D721Med (cell line): Measurements from ENCODE around the gene CPEB1.
"Not testable (repeated sequence)": the region's sequence is repeated elsewhere in the genome, so short reads cannot be mapped to it uniquely, and the experiment has no call there.

ENCODE experiments used
- DNase-seq: peaks from one replicate; pipeline ENCODE4 v3.0.0; 2011; ENCODE audit warnings: low spot score; ENCODE audit not compliant: insufficient read length
- FAIRE-seq: peaks from 2 replicates; lab custom pipeline; 2011; peaks lifted over from hg19 to GRCh38; lab: Jason Lieb, UNC
- CTCF ChIP-seq: IDR thresholded peaks from 2 replicates; pipeline ENCODE4 v1.5.1; 2012; ENCODE audit warnings: mild to moderate bottlenecking, control low read depth; ENCODE audit not compliant: insufficient read depth; ENCODE audit errors: missing control alignments

The CPEB1 gene

DNA sequence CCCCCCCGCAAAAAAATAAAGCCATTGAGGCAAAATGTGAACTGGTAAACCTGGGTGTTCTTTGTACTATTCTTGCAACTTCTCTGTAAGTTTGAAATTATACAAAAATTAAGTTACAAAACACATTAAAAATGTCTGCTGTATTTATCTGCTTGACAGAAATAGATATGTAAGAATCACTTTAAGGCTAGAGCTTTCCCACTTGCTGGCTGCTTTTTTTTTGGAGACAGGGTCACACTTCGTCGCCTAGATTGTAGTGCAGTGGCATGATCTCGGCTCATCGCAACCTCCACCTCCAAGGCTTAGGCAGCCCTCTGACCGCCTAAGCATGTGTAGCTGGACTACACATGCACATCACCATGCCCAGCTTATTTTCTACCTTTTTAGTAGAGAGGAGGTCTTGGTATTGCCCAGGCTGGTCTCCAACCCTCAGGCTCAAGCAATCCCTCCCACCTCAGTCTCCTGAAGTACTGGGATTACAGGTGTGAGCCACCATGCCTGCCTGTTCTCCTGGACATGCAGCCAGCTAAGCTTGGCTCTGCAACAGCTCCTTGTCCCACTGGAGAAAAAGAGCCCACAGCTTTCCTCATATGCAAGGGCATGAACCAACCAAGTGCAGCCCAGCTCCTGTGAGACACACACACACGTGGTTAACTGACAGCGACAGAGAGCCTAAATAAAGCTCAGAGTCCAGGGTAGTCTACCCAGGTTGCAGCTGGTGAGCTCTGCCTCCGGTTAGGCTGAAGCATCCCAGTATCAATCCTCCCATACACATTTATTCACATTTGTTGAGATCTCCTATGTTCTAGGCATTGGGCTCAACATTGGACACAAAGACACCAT, 111.4 kb downstream of the CPEB1 start:
- no peak for FAIRE-seq
- no peak for TF ChIP-seq CTCF
- no peak for DNase-seq

GRCh38 chr15:82535151-82535550, 112.0 kb downstream of the CPEB1 start:
- not testable (repeated sequence) for DNase-seq, FAIRE-seq

DNA sequence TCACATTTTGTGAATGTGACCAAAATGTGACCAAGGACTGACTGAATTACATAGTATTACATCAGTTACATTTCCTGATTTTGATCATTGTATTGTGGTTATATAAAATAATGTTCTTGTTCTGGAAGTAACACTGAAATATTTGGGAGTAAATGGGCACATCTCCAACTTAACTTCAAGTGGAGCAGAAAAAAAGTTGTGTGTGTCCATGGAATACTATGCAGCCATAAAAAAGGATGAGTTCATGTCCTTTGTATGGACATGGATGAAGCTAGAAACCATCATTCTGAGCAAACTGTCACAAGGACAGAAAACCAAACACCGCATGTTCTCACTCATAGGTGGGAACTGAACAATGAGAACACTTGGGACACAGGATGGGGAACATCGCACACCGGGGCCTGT, 112.7 kb downstream of the CPEB1 start:
- DNase-seq, FAIRE-seq: not testable (repeated sequence)

DNA sequence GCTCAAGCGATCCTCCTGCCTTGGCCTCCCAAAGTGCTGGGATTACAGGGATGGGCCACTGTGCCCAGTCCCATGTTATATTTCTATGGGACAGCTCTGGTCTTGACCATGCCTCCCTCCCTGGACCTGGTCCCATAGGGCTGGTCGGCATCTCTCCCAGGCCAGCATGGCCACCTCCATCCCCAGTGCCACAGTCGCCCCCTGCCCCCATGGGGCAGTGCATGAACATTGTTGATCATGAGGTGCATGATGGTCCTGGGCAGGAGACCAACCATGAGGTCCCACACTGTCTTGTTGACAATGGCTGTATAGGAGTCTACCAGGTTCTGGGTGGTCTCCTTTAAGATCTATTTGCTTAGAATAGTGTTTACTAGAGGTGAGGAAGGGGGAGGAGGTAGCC, 113.4 kb downstream of the CPEB1 start:
- no peak for TF ChIP-seq CTCF
- no peak for DNase-seq
- no peak for FAIRE-seq

- DNase-seq (no peak), FAIRE-seq (no peak)
- no peak for TF ChIP-seq CTCF
These were observed 114.1 kb downstream of the CPEB1 start for GRCh38 chr15:82532991-82533481.

DNA sequence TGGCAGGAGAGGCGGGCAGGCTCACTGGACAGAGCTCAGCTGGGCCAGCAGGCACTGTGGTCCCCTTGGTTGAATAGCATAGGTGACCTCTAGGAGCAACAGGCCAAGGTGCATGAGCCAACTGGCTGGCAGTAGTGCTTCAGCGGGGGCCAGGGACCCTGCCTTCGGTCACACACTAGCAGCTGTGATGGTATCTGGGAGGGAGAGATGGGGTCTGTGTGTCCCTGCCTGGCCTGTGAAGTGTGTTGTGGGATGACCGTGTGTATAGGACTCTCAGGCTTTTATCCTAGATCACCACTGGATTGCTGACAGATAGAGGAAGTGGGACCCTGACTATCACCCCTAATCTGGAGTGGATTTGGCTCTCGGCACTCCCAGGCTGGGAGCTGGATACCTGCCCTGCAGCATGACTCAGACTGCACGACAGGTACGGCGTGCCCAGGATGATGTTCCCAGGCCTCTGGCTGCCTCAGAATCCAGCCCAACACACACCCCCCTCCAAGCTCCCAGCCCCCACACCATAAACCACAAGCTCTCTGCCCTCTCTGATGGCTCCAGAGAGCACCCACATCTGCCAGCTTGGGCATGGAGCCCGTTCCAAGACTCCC, 114.7 kb downstream of the CPEB1 start:
- TF ChIP-seq CTCF = no peak
- DNase-seq (no peak), FAIRE-seq (no peak)

GRCh38 chr15:82531496-82532382, 115.4 kb downstream of the CPEB1 start:
- TF ChIP-seq CTCF = no peak
- no peak for FAIRE-seq
- DNase-seq = no peak
